ENCODE data around the gene NFAM1.

GRCh38 chr22:42434748-42435425 is 2.7 kb upstream of the NFAM1 start:
- TF ChIP-seq POLR2AphosphoS5 (IDR thresholded peaks at IDR 0.05; ENCODE audit: borderline replicate concordance, low read depth, low read length) (no peak), EZH2 (IDR thresholded peaks at IDR 0.05) (no peak), FOXP2 (optimal IDR thresholded peaks at IDR 0.05; ENCODE audit: control extremely low read depth, extremely low read length, insufficient read depth) (no peak)
